ENCODE data around the gene EFEMP2. TPM values are rescaled to one million over a fixed set of nuclear protein-coding genes. Genes with fewer than 3 reads are reported as not detected.
A peak's percentile ranks its signal among the peaks of the same experiment; 100 is the strongest.

EFEMP2 gene
- total RNA-seq, result 87.7 TPM
- long read RNA-seq, transcript EFEMP2-201 (11 exons, 2,034 nt), result major isoform, 166 of 339 reads
- long read RNA-seq, transcript EFEMP2-217 (12 exons, 1,813 nt), result minor isoform, 16 of 339 reads
- long read RNA-seq, partial matches to known transcripts, result 131 of 339 reads
- long read RNA-seq, other reads (novel, unspliced or antisense), result 26 of 339 reads

GRCh38 chr11:65872586-65873317, at the start of gene EFEMP2:
EFEMP2 (minus strand) TSS chr11:65872800; CDS start chr11:65872354, 446 bp downstream.
- no peak for DNase-seq (ENCODE audit: low spot score)

DNA sequence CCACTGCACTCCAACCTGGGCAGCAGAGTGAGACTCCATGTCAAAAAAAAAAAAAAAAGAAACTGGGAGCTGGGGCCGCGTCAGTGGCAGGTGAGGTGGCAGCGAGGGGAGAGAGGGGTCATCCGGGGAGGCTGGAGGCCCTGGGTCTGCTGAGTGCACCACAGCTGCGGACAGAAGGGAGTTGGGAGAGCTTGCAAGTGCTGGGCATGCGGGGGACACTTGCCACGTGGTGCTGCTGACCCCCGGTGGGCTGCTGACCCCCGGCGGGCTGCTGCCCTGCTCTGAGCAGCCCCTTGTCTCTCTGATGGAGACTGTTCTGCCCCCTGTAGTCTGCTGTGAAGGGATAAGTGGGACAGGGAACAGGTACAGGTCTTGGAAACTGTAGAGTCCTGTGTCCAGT, 49.3 kb upstream of the EFEMP2 start:
- DNase-seq (ENCODE audit: low spot score), result no peak

- no peak for DNase-seq (ENCODE audit: low spot score)
These were observed 48.5 kb upstream of the EFEMP2 start for GRCh38 chr11:65921033-65921555.

DNA sequence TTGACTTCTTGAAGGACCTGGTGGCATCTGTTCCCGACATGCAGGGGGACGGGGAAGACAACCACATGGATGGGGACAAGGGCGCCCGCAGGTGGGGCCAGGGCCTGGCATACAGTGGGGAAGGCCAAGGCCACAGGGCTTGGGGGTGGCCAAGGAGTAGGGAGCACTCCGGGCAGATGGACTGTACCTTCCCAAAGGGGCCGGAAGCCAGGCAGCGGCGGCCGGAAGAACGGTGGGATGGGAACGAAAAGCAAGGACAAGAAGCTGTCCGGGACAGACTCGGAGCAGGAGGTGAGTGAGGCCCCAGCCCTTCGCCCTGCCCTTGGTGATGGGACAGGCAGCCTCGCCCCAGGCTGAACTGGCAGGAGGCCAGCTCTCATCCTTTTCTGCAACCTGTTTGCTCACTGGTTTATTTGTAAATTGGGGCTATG, 47.8 kb upstream of the EFEMP2 start:
- no peak for DNase-seq (ENCODE audit: low spot score)

DNA sequence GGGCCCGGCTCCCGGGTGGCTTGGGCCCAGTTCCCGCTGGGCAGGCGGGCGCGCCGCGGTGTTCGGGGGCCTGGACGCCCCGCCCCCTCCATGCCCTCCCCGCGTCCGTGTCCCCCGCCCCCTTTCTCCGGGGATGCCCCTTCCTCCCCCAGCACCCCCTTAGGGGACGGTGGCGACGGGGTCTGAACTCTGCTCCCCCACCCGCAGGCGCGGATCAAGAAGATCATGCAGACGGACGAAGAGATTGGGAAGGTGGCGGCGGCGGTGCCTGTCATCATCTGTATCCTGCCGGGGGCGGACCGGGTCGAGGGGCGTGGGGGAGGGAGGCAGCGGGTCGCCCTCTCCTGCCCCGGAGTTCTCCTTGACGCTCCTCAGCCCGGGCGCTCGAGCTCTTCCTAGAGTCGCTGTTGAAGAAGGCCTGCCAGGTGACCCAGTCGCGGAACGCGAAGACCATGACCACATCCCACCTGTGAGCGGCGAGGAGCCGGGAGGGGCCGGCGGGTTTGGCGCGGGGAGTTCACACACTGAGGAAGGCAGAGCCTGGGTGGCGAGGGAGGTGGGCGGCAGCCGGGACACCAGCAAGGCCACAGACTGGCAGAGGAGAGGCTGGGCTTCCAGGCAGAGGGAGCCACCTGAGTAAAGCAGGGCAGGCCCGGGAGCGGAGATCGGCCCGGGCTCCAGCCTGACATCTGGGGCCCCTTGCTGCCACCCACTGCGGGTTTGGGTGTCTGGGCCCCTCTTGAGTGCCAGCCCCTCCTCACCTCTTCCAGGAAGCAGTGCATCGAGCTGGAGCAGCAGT, 47.2 kb upstream of the EFEMP2 start:
- DNase-seq (ENCODE audit: low spot score), result no peak

GRCh38 chr11:65919141-65919572, 46.6 kb upstream of the EFEMP2 start, which contains the start of gene DRAP1:
DRAP1 (plus strand) TSS chr11:65919426; CDS start chr11:65919502, 76 bp downstream.
- DNase-seq (ENCODE audit: low spot score), result peak; percentile 100

DNA sequence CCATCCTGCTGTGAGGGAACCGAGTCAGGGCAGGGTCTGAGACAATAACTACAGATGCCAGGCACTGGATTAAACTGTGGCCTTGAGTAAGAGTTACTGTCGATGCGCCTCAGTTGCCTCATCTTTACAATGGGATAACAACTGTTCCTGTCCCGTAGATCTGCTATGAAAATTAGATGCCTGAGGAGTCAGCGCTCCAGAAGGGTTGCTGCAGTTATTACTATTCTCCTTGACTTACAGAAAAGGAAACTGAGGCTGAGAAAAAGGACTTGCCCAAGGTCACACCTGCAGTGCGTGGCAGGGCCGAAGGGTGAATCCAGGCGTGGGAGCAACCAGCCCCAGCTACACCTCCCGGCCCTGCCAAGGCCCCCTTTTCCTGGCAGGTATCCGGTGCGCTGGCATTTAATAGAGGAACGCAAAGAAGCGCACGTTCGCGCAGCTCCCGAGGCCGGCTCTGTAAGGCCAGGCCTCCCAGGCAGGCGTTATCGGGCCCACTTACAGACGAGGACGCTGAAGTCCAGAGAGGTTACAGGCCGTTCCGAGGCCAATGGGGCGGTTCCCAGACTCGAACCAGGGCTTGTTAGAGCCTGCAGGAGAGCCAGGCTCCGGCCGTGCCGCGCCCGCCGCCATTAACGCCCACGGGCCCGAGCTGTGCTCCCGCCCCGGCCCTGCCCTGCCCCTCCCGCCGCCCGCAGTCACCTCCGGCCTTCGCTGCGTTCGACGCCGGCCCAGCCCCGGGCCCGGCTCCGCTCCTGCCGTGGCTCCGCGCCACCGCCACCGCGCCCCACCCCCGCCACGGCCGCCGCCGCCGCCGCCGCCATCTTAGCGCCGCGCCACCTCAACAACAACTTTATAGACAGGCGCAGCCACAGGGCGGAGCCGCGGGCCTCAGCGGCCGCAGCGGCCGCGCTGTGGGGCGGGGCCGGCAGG, 45.9 kb upstream of the EFEMP2 start, which contains the start of gene C11orf68:
Gene C11orf68, minus strand, starts transcription at position 852 of the 930 bp plus-strand sequence. Its CDS starts 31 bp downstream, at position 821.
- DNase-seq (ENCODE audit: low spot score), result no peak

DNA sequence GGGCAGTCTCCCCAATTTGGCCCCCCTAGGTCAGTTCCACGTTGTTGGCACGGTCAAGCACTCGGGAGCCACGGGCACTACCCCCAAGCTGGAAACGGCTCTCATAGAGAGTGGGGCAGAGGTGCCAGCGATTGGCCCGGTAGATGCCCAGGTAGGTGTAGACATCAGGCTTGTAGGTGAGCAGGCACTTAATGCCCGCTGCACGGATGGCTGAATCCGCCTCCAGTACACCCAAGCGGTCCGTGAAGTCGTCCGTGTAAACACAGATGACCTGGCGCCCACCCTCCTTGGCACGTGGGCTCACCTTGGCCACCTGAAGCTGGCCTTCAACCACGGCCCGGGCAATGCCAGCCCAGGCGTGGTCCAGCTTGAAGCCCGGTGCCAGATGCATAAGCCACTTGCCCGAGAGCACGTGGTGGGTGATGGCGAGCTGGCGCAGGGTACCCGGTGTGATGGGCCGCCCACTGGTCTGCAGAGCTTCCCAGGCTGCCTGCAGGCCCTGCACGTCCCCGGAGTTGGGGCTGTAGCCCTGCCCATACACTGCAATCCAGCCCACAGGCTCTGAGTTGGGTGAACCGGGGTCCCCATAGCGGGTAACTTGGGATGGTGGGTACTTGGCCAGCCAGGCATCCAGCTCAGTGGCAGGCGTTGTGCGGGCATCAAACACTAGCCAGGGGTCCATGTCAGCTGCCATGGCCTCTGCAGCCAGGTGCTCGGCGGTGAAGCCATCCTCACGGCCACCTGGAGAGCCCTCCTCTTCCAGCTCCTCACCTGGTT, 45.0 kb upstream of the EFEMP2 start:
- no peak for DNase-seq (ENCODE audit: low spot score)

DNA sequence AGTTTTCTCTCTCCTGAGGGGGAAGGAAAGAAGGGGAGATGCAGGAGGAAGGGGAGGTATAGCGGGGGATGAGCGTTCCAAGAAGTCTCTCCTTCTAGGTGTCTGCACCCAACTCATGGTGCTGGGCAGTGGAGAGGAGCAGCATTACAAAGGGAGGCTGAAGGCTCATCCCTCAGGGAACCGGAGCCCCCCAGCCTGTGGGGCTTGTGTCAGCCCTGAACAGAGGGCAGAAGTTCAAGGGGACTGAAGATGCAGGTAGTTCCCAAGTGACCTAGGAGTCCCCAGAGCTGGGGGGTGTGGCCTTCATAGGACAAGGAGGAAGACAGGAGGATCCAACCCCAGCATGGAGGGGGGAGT, 44.5 kb upstream of the EFEMP2 start:
- DNase-seq (ENCODE audit: low spot score), result no peak

GRCh38 chr11:65916391-65916790, 43.8 kb upstream of the EFEMP2 start:
- no peak for DNase-seq (ENCODE audit: low spot score)

DNA sequence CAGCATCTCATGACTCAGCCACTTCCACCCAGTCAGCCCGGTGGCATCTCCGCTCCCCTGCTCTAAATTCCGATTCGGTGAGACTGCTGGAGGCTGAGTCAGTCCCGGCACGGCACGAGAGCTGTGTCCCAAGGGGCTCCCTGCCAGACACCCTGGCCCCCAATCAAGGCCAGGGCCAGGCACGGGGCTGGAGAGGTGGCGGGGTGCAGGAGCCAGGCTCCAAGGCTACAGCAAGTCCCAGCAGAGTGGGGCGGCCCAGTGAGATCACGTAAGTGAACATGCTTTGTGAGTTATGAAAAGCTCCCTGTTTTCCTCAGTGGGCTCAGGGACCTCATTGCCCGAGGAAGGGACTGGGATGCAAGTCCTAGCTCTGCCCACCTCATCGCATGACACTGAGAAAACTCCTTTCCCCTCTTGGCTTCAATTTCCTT, 43.2 kb upstream of the EFEMP2 start:
- peak; percentile 94 for DNase-seq (ENCODE audit: low spot score)

DNA sequence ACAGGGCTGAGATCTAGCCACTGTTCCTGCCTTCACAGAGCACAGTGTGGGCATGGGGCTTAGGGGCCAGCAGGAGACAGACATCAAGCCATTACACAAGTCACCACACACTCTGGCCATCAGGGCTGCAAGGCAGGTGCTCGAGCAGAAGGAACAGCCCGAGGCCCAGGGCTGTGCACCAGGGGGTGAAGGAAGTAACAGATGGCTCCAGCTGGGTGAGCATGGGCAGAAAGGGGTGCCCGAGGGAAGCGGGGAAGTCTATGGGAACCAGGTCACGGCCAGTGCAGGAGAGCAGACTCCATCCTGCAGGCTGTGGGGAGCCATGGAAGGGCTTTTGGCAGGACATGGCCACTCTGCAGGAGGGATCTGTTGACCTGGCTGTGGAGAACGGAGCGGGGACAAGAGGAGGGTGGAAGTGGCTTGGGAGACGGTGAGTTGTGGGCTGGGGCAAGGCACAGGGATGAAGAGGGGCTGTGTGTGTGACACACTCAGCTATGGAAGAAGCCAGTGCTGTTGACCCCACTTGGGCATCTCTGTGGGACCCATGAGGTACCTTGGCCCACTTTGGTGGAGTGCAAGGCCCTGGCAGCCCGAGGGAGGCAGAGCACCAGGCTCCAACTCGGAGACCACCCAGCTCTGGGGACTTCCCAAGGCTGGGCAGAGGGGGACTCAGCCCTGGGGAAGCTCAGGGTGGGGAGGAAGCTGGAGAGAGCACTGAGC, 42.7 kb upstream of the EFEMP2 start:
- DNase-seq (ENCODE audit: low spot score), result no peak

GRCh38 chr11:65912845-65913244, 40.2 kb upstream of the EFEMP2 start:
- DNase-seq (ENCODE audit: low spot score), result no peak

GRCh38 chr11:65911682-65912568, 39.3 kb upstream of the EFEMP2 start:
- no peak for DNase-seq (ENCODE audit: low spot score)

- no peak for DNase-seq (ENCODE audit: low spot score)
These were observed 35.3 kb upstream of the EFEMP2 start for GRCh38 chr11:65907878-65908277.

- DNase-seq (ENCODE audit: low spot score), result no peak
These were observed 34.0 kb upstream of the EFEMP2 start for GRCh38 chr11:65906602-65907001.

DNA sequence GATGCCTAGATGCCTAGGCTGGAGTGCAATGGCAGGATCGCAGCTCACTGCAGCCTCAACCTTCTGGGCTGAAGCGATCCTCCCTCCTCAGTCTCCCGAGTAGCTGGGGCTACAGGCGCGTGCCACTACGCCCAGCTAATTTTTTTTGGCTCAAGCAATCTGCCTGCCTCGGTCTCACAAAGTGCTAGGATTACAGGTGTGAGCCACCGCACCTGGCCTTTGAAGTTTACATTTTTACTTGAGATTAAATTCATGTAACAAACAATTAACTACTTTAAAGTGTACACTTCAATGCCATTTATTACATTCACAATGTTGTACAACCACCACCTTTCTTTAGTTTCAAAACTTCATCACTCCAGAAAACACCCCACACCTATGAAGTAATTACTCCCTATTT, 31.1 kb upstream of the EFEMP2 start:
- DNase-seq (ENCODE audit: low spot score), result no peak

GRCh38 chr11:65903068-65903481, 30.5 kb upstream of the EFEMP2 start:
- no peak for DNase-seq (ENCODE audit: low spot score)
